Dermis blood vessel endothelial cell (primary cell): ENCODE data around the gene POP4. TPM values are rescaled to one million over a fixed set of nuclear protein-coding genes. Genes with fewer than 3 reads are reported as not detected.
"Not testable (repeated sequence)": the region's sequence is repeated elsewhere in the genome, so short reads cannot be mapped to it uniquely, and the experiment has no call there.

ENCODE experiments used
- DNase-seq: peaks from one replicate; pipeline ENCODE4 v3.0.0; 2010
- total RNA-seq: library from RNA; depleted of rRNA; stranded (reverse); fragments of >200 nt; gene quantifications from 2 replicates; pipeline ENCODE4 v1.2.3, GENCODE V29; 2014

POP4 gene
- total RNA-seq, 1 donor from 2014 or later, result 60.1 TPM

GRCh38 chr19:29614046-29614445, 8.0 kb downstream of the POP4 start:
- DNase-seq, result no peak

- DNase-seq, result no peak
Measured at GRCh38 chr19:29614780-29615179, 8.7 kb downstream of the POP4 start.

GRCh38 chr19:29615891-29616425, 9.9 kb downstream of the POP4 start:
- DNase-seq, result no peak

GRCh38 chr19:29616541-29616940, 10.5 kb downstream of the POP4 start:
- DNase-seq, result no peak

- DNase-seq, result no peak
Measured at GRCh38 chr19:29617366-29618266, 11.5 kb downstream of the POP4 start.

- DNase-seq, result no peak
Measured at GRCh38 chr19:29618434-29618833, 12.4 kb downstream of the POP4 start.

- no peak for DNase-seq
Measured at GRCh38 chr19:29618871-29619270, 12.8 kb downstream of the POP4 start.

- no peak for DNase-seq
Measured at GRCh38 chr19:29620931-29621351, 14.9 kb downstream of the POP4 start.

- peak; percentile 13 for DNase-seq
Measured at GRCh38 chr19:29622166-29623070, 16.3 kb downstream of the POP4 start.

GRCh38 chr19:29623726-29624488, 17.8 kb downstream of the POP4 start:
- DNase-seq, result no peak

- no peak for DNase-seq
Measured at GRCh38 chr19:29624489-29625185, 18.6 kb downstream of the POP4 start.

GRCh38 chr19:29625186-29625651, 19.1 kb downstream of the POP4 start:
- DNase-seq, result no peak

GRCh38 chr19:29626386-29626785, 20.3 kb downstream of the POP4 start:
- DNase-seq, result no peak

- DNase-seq, result not testable (repeated sequence)
Measured at GRCh38 chr19:29626832-29627231, 20.7 kb downstream of the POP4 start.

- DNase-seq, result no peak
Measured at GRCh38 chr19:29628661-29629385, 22.7 kb downstream of the POP4 start.

GRCh38 chr19:29629836-29630534, 23.9 kb downstream of the POP4 start:
- DNase-seq, result no peak

- DNase-seq, result no peak
Measured at GRCh38 chr19:29630655-29631054, 24.6 kb downstream of the POP4 start.

GRCh38 chr19:29631450-29631849, 25.4 kb downstream of the POP4 start:
- DNase-seq, result no peak

GRCh38 chr19:29634002-29634401, 27.9 kb downstream of the POP4 start:
- no peak for DNase-seq

- DNase-seq, result no peak
Measured at GRCh38 chr19:29634423-29635130, 28.5 kb downstream of the POP4 start.
